Neural cell (in vitro differentiated cells): Measurements from ENCODE around the gene ERBB4. TPM values are rescaled to one million over a fixed set of nuclear protein-coding genes. Genes with fewer than 3 reads are reported as not detected.

ENCODE experiments used
- H2AFZ ChIP-seq: fragments of 200-600, 300-800 bp; sonication (generic), shearing (Covaris generic); 2 replicates; pipeline ENCODE4 v1.6.0; 2014; ENCODE audit warnings: low read depth, mild to moderate bottlenecking, antibody characterized with exemption, low read length, moderate library complexity
- H3F3A ChIP-seq: fragments of 200-600 bp; shearing (Covaris generic); 2 replicates; pipeline ENCODE4 v1.6.1; 2016; ENCODE audit warnings: mild to moderate bottlenecking, moderate library complexity, mixed read lengths, antibody characterized with exemption, low read length; ENCODE audit not compliant: insufficient read depth, poor library complexity, severe bottlenecking
- H3K27ac ChIP-seq: fragments of 200-600, 300-800 bp; sonication (generic), shearing (Covaris generic); 2 replicates; pipeline ENCODE4 v1.5.1; 2014; ENCODE audit warnings: mild to moderate bottlenecking, low read length, moderate library complexity
- H3K27me3 ChIP-seq: fragments of 300-800, 200-600 bp; sonication (generic), shearing (Covaris generic); 2 replicates; pipeline ENCODE4 v1.6.0; 2014; ENCODE audit warnings: mild to moderate bottlenecking, low read depth, low read length, moderate library complexity; ENCODE audit not compliant: insufficient read depth
- H3K36me3 ChIP-seq: fragments of 300-800, 200-600 bp; sonication (generic), shearing (Covaris generic); 2 replicates; pipeline ENCODE4 v1.5.1; 2014; ENCODE audit warnings: mild to moderate bottlenecking, antibody characterized with exemption, low read length, moderate library complexity; ENCODE audit not compliant: insufficient read depth
- H3K4me2 ChIP-seq: fragments of 300-800, 200-600 bp; sonication (generic), shearing (Covaris generic); 2 replicates; pipeline ENCODE4 v1.6.0; 2014; ENCODE audit warnings: mild to moderate bottlenecking, low read length
- H3K4me3 ChIP-seq: fragments of 300-800, 200-600 bp; sonication (generic), shearing (Covaris generic); 2 replicates; pipeline ENCODE4 v1.5.1; 2014; ENCODE audit warnings: mild to moderate bottlenecking, low read length, moderate library complexity
- H3K79me2 ChIP-seq: fragments of 200-600 bp; shearing (Covaris generic); replicated peaks from 2 replicates; pipeline ENCODE4 v1.6.0; 2014; ENCODE audit warnings: mild to moderate bottlenecking, low read length, moderate library complexity; ENCODE audit not compliant: insufficient read depth
- H3K9ac ChIP-seq: fragments of 300-800, 200-600 bp; sonication (generic), shearing (Covaris generic); 2 replicates; pipeline ENCODE4 v1.6.1; 2016; ENCODE audit warnings: mild to moderate bottlenecking, low read length, mixed read lengths
- H3K9me2 ChIP-seq: fragments of 200-600 bp; shearing (Covaris generic); 2 replicates; pipeline ENCODE4 v1.6.1; 2016; ENCODE audit warnings: mild to moderate bottlenecking, low read length, mixed read lengths; ENCODE audit not compliant: insufficient read depth
- H3K9me3 ChIP-seq: fragments of 200-600, 300-800 bp; sonication (generic), shearing (Covaris generic); 2 replicates; pipeline ENCODE4 v1.6.1; 2016; ENCODE audit warnings: mild to moderate bottlenecking, mixed run types, low read length, moderate library complexity, mixed read lengths
- H4K20me1 ChIP-seq: fragments of 200-600 bp; shearing (Covaris generic); 2 replicates; pipeline ENCODE4 v1.6.1; 2016; ENCODE audit warnings: mild to moderate bottlenecking, mixed run types; ENCODE audit not compliant: insufficient read depth
- CTCF ChIP-seq: fragments of 450-650 bp; IDR thresholded peaks from 2 replicates; pipeline ENCODE4 v1.5.1; 2014; ENCODE audit warnings: antibody characterized with exemption, mild to moderate bottlenecking, moderate library complexity; ENCODE audit not compliant: poor library complexity, severe bottlenecking
- EP300 ChIP-seq: fragments of 450-650 bp; conservative IDR thresholded peaks from 2 replicates; pipeline ENCODE4 v1.6.1; 2014; ENCODE audit warnings: antibody characterized with exemption, mild to moderate bottlenecking, moderate library complexity; ENCODE audit not compliant: poor library complexity, severe bottlenecking
- EZH2 ChIP-seq: fragments of 200-600, 300-800 bp; shearing (Covaris generic), sonication (generic); IDR thresholded peaks from 2 replicates; pipeline ENCODE4 v1.6.1; 2014; ENCODE audit warnings: antibody characterized with exemption, low read length, borderline replicate concordance, mild to moderate bottlenecking; ENCODE audit not compliant: insufficient read depth, poor library complexity, severe bottlenecking
- MXI1 ChIP-seq: fragments of 450-650 bp; conservative IDR thresholded peaks from 2 replicates; pipeline ENCODE4 v1.6.1; 2014; ENCODE audit warnings: antibody characterized with exemption, mild to moderate bottlenecking; ENCODE audit not compliant: poor library complexity, severe bottlenecking
- POLR2AphosphoS5 ChIP-seq: IDR thresholded peaks from 2 replicates; pipeline ENCODE4 v1.6.1; 2012
- RAD21 ChIP-seq: fragments of 450-650 bp; conservative IDR thresholded peaks from 2 replicates; pipeline ENCODE4 v1.6.1; 2014; ENCODE audit warnings: antibody characterized with exemption, mild to moderate bottlenecking, moderate library complexity
- SMC3 ChIP-seq: fragments of 450-650 bp; conservative IDR thresholded peaks from 2 replicates; pipeline ENCODE4 v1.6.1; 2014; ENCODE audit warnings: antibody characterized with exemption, mild to moderate bottlenecking, moderate library complexity; ENCODE audit not compliant: poor library complexity
- TAF1 ChIP-seq: IDR thresholded peaks from 2 replicates; pipeline ENCODE4 v1.6.1; 2012; ENCODE audit warnings: low read depth
- polyA plus RNA-seq: library from polyadenylated mRNA; depleted of rRNA; stranded (reverse); fragments of >200 nt; gene quantifications from 2 replicates; pipeline ENCODE4 v1.2.3, GENCODE V29; 2014
- TF ChIP-seq, protein P1 (sequence below): IDR thresholded peaks from 2 replicates; pipeline ENCODE4 v1.6.1; 2012; ENCODE audit warnings: borderline replicate concordance

ERBB4 gene
- polyA plus RNA-seq, 1 donor from 2014 or later = 0.69 TPM

GRCh38 chr2:212423089-212423488 is 115.5 kb downstream of the ERBB4 start:
- Histone ChIP-seq H2AFZ (no peak overlapping the region), H3K9ac (no peak overlapping the region), H3K36me3 (no peaks in the 10 kb centered on the region), H3K27me3 (no peaks in the 10 kb centered on the region), H3K4me3 (no peak overlapping the region), H3K9me3 (no peaks in the 10 kb centered on the region), H3K79me2 (no peaks in the 10 kb centered on the region), H3K27ac (no peak overlapping the region), H3F3A (no peaks in the 10 kb centered on the region), H3K9me2 (no peaks in the 10 kb centered on the region), H4K20me1 (no peaks in the 10 kb centered on the region), H3K4me2 (no peak overlapping the region)
- no peak for TF ChIP-seq POLR2AphosphoS5
- TF ChIP-seq EZH2 = no peak
- TF ChIP-seq SMC3 = no peak
- TF ChIP-seq EP300 = no peak
- no peak for TF ChIP-seq CTCF
- TF ChIP-seq, protein P1, sequence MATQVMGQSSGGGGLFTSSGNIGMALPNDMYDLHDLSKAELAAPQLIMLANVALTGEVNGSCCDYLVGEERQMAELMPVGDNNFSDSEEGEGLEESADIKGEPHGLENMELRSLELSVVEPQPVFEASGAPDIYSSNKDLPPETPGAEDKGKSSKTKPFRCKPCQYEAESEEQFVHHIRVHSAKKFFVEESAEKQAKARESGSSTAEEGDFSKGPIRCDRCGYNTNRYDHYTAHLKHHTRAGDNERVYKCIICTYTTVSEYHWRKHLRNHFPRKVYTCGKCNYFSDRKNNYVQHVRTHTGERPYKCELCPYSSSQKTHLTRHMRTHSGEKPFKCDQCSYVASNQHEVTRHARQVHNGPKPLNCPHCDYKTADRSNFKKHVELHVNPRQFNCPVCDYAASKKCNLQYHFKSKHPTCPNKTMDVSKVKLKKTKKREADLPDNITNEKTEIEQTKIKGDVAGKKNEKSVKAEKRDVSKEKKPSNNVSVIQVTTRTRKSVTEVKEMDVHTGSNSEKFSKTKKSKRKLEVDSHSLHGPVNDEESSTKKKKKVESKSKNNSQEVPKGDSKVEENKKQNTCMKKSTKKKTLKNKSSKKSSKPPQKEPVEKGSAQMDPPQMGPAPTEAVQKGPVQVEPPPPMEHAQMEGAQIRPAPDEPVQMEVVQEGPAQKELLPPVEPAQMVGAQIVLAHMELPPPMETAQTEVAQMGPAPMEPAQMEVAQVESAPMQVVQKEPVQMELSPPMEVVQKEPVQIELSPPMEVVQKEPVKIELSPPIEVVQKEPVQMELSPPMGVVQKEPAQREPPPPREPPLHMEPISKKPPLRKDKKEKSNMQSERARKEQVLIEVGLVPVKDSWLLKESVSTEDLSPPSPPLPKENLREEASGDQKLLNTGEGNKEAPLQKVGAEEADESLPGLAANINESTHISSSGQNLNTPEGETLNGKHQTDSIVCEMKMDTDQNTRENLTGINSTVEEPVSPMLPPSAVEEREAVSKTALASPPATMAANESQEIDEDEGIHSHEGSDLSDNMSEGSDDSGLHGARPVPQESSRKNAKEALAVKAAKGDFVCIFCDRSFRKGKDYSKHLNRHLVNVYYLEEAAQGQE = no peak
- TF ChIP-seq TAF1 = no peak
- TF ChIP-seq RAD21 = no peak
- no peak for TF ChIP-seq MXI1

DNA sequence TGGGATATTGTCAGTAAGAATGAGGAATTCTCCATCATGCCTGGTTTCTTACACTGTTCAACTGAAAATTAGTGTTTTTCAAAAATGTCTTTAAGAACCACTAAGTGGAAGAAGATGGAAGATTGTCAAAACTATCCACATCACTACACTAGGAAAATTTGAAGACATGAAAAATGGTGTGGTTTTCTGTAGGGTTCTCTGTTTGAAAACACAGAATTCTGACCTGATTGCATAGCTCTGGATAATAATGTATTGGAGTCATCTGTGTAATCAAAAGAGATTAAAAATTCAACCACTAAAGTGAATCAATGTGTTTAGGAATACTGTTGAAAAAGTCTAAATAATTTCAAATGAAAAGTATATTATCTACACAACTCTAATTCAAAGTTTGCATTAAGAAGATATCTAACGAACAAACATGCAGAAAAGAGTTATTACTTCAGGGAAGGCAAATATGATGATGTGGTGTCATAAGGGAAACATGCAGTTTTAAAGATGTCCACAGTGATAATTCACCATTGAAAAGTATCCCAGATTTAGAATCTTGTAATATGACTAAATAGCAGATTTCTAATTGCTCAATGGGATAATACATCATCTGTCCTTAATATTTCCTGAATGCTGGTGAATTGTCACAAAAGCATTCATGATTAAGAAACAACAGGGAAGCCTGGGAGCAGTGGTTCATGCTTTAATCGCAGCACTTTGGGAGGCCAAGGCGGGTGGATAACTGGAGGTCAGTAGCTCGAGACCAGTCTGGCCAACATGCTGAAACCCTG is 116.9 kb downstream of the ERBB4 start:
- Histone ChIP-seq H3K9me3 (no peaks in the 10 kb centered on the region), H3K4me3 (no peak overlapping the region), H3K9me2 (no peaks in the 10 kb centered on the region), H3F3A (no peaks in the 10 kb centered on the region), H3K79me2 (no peaks in the 10 kb centered on the region), H2AFZ (no peak overlapping the region), H4K20me1 (no peaks in the 10 kb centered on the region), H3K27ac (no peak overlapping the region), H3K27me3 (no peaks in the 10 kb centered on the region), H3K36me3 (no peaks in the 10 kb centered on the region), H3K4me2 (no peak overlapping the region), H3K9ac (no peak overlapping the region)
- no peak for TF ChIP-seq SMC3
- TF ChIP-seq POLR2AphosphoS5 = no peak
- no peak for TF ChIP-seq EP300
- TF ChIP-seq EZH2 = no peak
- no peak for TF ChIP-seq RAD21
- TF ChIP-seq MXI1 = no peak
- TF ChIP-seq, protein P1 = no peak
- no peak for TF ChIP-seq CTCF
- TF ChIP-seq TAF1 = no peak
